Mesothelial cell of epicardium (in vitro differentiated cells): ENCODE data around the gene GUCY2C. TPM values are rescaled to one million over a fixed set of nuclear protein-coding genes. Genes with fewer than 3 reads are reported as not detected.

Experiments used
- DNase-seq, 2 experiments: peaks; one replicate each; pipeline ENCODE4 v3.0.0; 2021; ENCODE audit warnings: low spot score in 2 of 2; ENCODE audit not compliant: unreplicated experiment in 2 of 2
- H3K27ac Mint-ChIP-seq: 2 replicates; pipeline ENCODE4 v1.8.0; 2021; ENCODE audit warnings: mixed read lengths
- H3K27me3 Mint-ChIP-seq: 2 replicates; pipeline ENCODE4 v1.8.0; 2021; ENCODE audit warnings: low read depth, mixed read lengths
- H3K36me3 Mint-ChIP-seq: 2 replicates; pipeline ENCODE4 v1.8.0; 2021; ENCODE audit warnings: mixed read lengths
- H3K4me1 Mint-ChIP-seq: 2 replicates; pipeline ENCODE4 v1.8.0; 2021; ENCODE audit warnings: mixed read lengths
- H3K4me3 Mint-ChIP-seq: 2 replicates; pipeline ENCODE4 v1.8.0; 2021; ENCODE audit warnings: mild to moderate bottlenecking, moderate library complexity, mixed read lengths
- H3K9me3 Mint-ChIP-seq: 2 replicates; pipeline ENCODE4 v1.8.0; 2021; ENCODE audit warnings: mixed read lengths
- total RNA-seq: library from RNA; stranded (reverse); gene quantifications from 3 replicates; pipeline ENCODE4 v1.2.1, GENCODE V29; 2021
- TF ChIP-seq, protein P1 (sequence below): fragments of 200-600 bp; sonication (generic); IDR thresholded peaks from one replicate; pipeline ENCODE4 v1.5.0; 2021; ENCODE audit warnings: antibody characterized with exemption; ENCODE audit not compliant: unreplicated experiment

The GUCY2C gene
- total RNA-seq, 1 donor from 2014 or later: 0.09 TPM

DNA sequence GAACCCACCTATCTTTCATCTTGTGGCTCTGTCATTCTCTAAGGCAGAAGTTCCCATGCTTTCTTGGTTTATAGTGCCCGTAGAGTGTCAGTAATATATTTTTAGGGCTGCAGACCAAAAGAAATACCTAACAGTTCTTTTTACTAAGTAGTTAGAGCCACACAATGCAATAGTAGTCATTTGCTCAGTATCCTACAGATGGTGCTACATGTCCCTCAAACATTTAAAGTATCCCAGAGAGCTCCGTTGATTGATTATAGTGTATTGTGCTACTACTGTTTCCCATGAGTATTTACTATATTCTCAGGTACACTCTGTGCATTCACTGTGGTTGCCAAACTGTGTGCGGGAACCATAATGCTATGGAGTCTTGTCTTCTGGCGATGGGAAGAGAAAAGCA, 124.0 kb downstream of the GUCY2C start:
- no peaks in the 10 kb centered on the region for H3K27me3 Mint-ChIP-seq
- H3K9me3 Mint-ChIP-seq: no peaks in the 10 kb centered on the region
- peaks cover 25% of the 10 kb centered on the region for H3K4me1 Mint-ChIP-seq
- no peaks in the 10 kb centered on the region for H3K36me3 Mint-ChIP-seq
- H3K27ac Mint-ChIP-seq: no peak overlapping the region
- TF ChIP-seq, protein P1, sequence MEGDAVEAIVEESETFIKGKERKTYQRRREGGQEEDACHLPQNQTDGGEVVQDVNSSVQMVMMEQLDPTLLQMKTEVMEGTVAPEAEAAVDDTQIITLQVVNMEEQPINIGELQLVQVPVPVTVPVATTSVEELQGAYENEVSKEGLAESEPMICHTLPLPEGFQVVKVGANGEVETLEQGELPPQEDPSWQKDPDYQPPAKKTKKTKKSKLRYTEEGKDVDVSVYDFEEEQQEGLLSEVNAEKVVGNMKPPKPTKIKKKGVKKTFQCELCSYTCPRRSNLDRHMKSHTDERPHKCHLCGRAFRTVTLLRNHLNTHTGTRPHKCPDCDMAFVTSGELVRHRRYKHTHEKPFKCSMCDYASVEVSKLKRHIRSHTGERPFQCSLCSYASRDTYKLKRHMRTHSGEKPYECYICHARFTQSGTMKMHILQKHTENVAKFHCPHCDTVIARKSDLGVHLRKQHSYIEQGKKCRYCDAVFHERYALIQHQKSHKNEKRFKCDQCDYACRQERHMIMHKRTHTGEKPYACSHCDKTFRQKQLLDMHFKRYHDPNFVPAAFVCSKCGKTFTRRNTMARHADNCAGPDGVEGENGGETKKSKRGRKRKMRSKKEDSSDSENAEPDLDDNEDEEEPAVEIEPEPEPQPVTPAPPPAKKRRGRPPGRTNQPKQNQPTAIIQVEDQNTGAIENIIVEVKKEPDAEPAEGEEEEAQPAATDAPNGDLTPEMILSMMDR: no peak
- DNase-seq: no peak
- H3K4me3 Mint-ChIP-seq: no peak overlapping the region

- Mint-ChIP-seq H3K27me3 (no peaks in the 10 kb centered on the region), H3K36me3 (no peaks in the 10 kb centered on the region), H3K27ac (no peak overlapping the region), H3K4me3 (no peak overlapping the region), H3K9me3 (no peaks in the 10 kb centered on the region), H3K4me1 (peaks cover 26% of the 10 kb centered on the region)
- no peak for DNase-seq
- TF ChIP-seq, protein P1: no peak
Measured at GRCh38 chr12:14571779-14572178, 124.6 kb downstream of the GUCY2C start.

DNA sequence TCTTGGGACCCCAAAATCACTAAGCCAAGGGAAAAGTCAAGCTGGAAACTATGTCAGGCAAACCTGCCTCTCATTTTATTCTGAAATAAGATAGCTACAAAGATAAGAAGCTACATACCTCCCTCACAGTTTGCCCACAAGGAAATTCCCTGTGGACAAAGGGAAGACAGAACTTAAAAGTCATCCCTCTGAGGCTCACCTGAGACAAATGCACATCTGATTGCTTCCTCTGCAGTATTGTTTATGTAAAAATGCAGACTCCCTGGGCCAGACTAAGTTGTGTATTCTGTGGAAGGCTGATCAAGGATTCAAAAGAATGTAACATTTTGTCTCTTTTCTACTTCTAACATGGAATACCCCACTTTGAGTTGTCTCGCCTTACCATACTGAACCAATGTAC, 126.2 kb downstream of the GUCY2C start:
- H3K27me3 Mint-ChIP-seq: no peaks in the 10 kb centered on the region
- peak overlapping the region; percentile 48 for H3K27ac Mint-ChIP-seq
- peaks cover 2% of the 10 kb centered on the region for H3K36me3 Mint-ChIP-seq
- H3K9me3 Mint-ChIP-seq: no peaks in the 10 kb centered on the region
- H3K4me3 Mint-ChIP-seq: no peak overlapping the region
- peaks cover 28% of the 10 kb centered on the region for H3K4me1 Mint-ChIP-seq
- TF ChIP-seq, protein P1: no peak
- DNase-seq: no peak

DNA sequence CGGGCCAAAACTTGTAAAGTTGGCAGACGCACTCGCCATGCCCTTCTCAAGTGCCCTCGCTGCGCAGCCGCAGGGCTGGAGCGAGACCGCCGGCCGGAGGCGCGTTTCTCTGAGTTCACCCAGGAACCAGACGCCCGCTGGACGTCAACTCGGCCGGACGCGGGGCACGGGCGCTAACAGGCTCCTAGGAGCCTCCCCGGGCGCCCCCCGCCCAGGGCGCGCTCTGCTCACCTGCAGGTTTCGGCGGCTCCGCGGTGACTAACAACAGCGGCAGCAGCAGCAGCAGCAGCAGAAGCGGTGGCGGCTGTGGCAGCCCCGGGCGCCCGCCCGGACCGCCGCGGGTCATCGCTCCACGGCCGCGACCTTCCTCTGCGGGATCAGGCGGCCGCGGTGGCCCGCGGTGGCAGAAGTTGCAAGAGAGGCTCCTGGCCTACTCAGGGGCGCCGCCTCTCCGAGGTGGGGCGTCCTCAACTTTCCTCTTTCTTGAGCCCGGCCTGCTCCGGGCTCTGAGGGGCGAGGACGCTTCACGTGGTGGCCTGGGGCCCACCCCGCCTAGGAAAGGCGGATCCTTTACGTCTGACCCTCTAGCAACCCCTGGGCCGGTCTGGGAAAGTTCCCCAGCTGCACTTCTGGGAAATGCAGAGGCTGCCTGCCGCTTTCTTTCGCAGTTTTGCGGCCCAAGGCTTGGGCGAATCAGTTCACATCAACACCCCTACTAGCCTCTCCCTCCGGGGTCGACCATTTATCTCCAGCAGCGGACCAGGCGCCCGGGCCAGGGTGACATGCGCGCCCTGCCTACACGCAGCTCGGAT, 128.8 kb downstream of the GUCY2C start, which contains the start of gene PLBD1:
TSS of gene PLBD1 (minus strand) at position 533 of the 812 bp plus-strand sequence. CDS start at position 346, 187 bp downstream.
- no peaks in the 10 kb centered on the region for H3K9me3 Mint-ChIP-seq
- peaks cover 50% of the 10 kb centered on the region for H3K4me1 Mint-ChIP-seq
- peak within 1 kb of the TSS; percentile 88 for H3K27ac Mint-ChIP-seq
- peak; percentile 31 to 62 for DNase-seq
- peak within 1 kb of the TSS; percentile 71 for H3K4me3 Mint-ChIP-seq
- H3K36me3 Mint-ChIP-seq: peaks cover 2% of the 10 kb centered on the region
- TF ChIP-seq, protein P1: no peak
- no peaks in the 10 kb centered on the region for H3K27me3 Mint-ChIP-seq

- Mint-ChIP-seq H3K27me3 (no peaks in the 10 kb centered on the region), H3K27ac (peak overlapping the region; percentile 78), H3K9me3 (no peaks in the 10 kb centered on the region), H3K4me1 (peaks cover 52% of the 10 kb centered on the region), H3K4me3 (no peak overlapping the region), H3K36me3 (peaks cover 4% of the 10 kb centered on the region)
- TF ChIP-seq, protein P1: no peak
- DNase-seq: no peak
Measured at GRCh38 chr12:14564336-14564959, 132.0 kb downstream of the GUCY2C start.
